ENCODE results near the gene KIRREL1.

DNA sequence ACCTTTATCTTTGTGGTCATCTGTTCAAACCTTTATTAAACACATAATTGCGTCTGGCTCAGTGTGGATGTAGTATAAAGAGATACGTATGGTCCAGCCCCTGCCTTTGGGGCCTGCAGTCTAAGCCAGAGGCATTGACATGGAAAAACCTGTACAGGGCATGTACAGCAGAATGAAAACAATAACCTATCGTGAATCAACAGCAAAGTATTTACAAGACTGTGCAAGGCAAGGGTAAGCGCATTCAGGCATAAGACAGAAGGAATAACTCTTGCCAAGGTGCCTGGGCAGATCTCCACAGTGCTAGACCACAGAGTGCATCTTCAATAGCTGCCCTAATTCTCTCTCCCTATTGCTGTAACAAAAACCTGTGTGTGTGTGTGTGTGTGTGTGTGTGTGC, 35.5 kb downstream of the KIRREL1 start:
- TF ChIP-seq POLR2A (IDR thresholded peaks at IDR 0.05) (no peak), POLR2AphosphoS5 (IDR thresholded peaks at IDR 0.05) (no peak)
- TF ChIP-seq, protein P1, sequence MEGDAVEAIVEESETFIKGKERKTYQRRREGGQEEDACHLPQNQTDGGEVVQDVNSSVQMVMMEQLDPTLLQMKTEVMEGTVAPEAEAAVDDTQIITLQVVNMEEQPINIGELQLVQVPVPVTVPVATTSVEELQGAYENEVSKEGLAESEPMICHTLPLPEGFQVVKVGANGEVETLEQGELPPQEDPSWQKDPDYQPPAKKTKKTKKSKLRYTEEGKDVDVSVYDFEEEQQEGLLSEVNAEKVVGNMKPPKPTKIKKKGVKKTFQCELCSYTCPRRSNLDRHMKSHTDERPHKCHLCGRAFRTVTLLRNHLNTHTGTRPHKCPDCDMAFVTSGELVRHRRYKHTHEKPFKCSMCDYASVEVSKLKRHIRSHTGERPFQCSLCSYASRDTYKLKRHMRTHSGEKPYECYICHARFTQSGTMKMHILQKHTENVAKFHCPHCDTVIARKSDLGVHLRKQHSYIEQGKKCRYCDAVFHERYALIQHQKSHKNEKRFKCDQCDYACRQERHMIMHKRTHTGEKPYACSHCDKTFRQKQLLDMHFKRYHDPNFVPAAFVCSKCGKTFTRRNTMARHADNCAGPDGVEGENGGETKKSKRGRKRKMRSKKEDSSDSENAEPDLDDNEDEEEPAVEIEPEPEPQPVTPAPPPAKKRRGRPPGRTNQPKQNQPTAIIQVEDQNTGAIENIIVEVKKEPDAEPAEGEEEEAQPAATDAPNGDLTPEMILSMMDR (IDR thresholded peaks at IDR 0.05 in 8 of 11, conservative IDR thresholded peaks at IDR 0.05 in 3 of 11), result no peak

Measured in spleen (tissue), 7 donors.